IMR-90 (cell line): ENCODE results near the gene LRFN4. TPM values are rescaled to one million over a fixed set of nuclear protein-coding genes. Genes with fewer than 3 reads are reported as not detected.

ENCODE experiments used
- ATAC-seq: fragments of 200-7000 bp; cut with Tn5 transposase; 2 replicates; pipeline ENCODE4 v1.9.1; 2020; ENCODE audit warnings: low read depth, mild to moderate bottlenecking, moderate library complexity
- BruUV-seq: library from RNA; stranded (reverse); fragments of 400-500 nt; replicated peaks from 2 replicates; lab custom pipeline; 2021; lab: Mats Ljungman, UMichigan
- CTCF ChIA-PET: fragments of 300-600 bp; formaldehyde crosslinking; extraction: SDS; loops from one replicate; lab custom pipeline; 2021; ENCODE audit warnings: antibody characterized with exemption; lab: Yijun Ruan, JAX
- POLR2A ChIA-PET: fragments of 300-600 bp; sonication (Branson Sonifier 250); formaldehyde crosslinking; loops from one replicate; lab custom pipeline; 2022; ENCODE audit warnings: antibody characterized with exemption; ENCODE audit not compliant: unreplicated experiment; lab: Charles Lee
- DNase-seq: peaks from one replicate; pipeline ENCODE4 v3.0.0; 2013
- H2AFZ ChIP-seq: replicated peaks from 2 replicates; pipeline ENCODE3; 2013; ENCODE audit warnings: low read length, mild to moderate bottlenecking; ENCODE audit not compliant: poor library complexity
- H2AK5ac ChIP-seq: 2 replicates; pipeline ENCODE4 v1.6.1; 2013; ENCODE audit warnings: low read depth, low read length, inconsistent platforms
- H2AK9ac ChIP-seq: replicated peaks from 2 replicates; pipeline ENCODE3; 2013; ENCODE audit warnings: mild to moderate bottlenecking, low read depth, low read length, moderate library complexity; ENCODE audit not compliant: poor library complexity
- H2BK120ac ChIP-seq: 2 replicates; pipeline ENCODE4 v1.6.1; 2013; ENCODE audit warnings: low read depth, low read length, inconsistent platforms
- H2BK15ac ChIP-seq: 3 replicates; pipeline ENCODE4 v1.6.1; 2013; ENCODE audit warnings: low read depth, low read length, inconsistent platforms
- H2BK20ac ChIP-seq: 2 replicates; pipeline ENCODE4 v1.6.1; 2013; ENCODE audit warnings: low read depth, mild to moderate bottlenecking, inconsistent platforms, low read length, moderate library complexity
- H2BK5ac ChIP-seq: 2 replicates; pipeline ENCODE4 v1.6.1; 2013; ENCODE audit warnings: mild to moderate bottlenecking, low read depth, low read length, inconsistent platforms; ENCODE audit not compliant: poor library complexity, severe bottlenecking
- H3K14ac ChIP-seq: replicated peaks from 2 replicates; pipeline ENCODE4 v1.6.1; 2013; ENCODE audit warnings: low read depth, low read length, inconsistent platforms
- H3K18ac ChIP-seq: 2 replicates; pipeline ENCODE4 v1.6.1; 2013; ENCODE audit warnings: low read depth, low read length, control low read depth
- H3K23ac ChIP-seq: 2 replicates; pipeline ENCODE4 v1.6.1; 2013; ENCODE audit warnings: low read depth, low read length, inconsistent platforms
- H3K27ac ChIP-seq: 2 replicates; pipeline ENCODE4 v1.5.1; 2013; ENCODE audit warnings: mild to moderate bottlenecking, control low read depth, low read length; ENCODE audit not compliant: insufficient read depth
- H3K27me3 ChIP-seq: 2 replicates; pipeline ENCODE4 v1.6.1; 2013; ENCODE audit warnings: low read length; ENCODE audit not compliant: control insufficient read depth, insufficient read depth
- H3K36me3 ChIP-seq: 2 replicates; pipeline ENCODE4 v1.6.1; 2013; ENCODE audit warnings: low read length, mixed read lengths; ENCODE audit not compliant: control insufficient read depth, insufficient read depth
- H3K4ac ChIP-seq: 2 replicates; pipeline ENCODE4 v1.6.1; 2013; ENCODE audit warnings: low read depth, low read length, inconsistent platforms
- H3K4me1 ChIP-seq: 2 replicates; pipeline ENCODE4 v1.6.1; 2013; ENCODE audit warnings: low read length, mixed read lengths; ENCODE audit not compliant: control insufficient read depth, insufficient read depth
- H3K4me2 ChIP-seq: 2 replicates; pipeline ENCODE4 v1.6.1; 2013; ENCODE audit warnings: low read depth, mild to moderate bottlenecking, control low read depth, low read length, moderate library complexity
- H3K4me3 ChIP-seq: 2 replicates; pipeline ENCODE4 v1.5.1; 2013; ENCODE audit warnings: low read depth, mild to moderate bottlenecking, control low read depth, low read length, moderate library complexity; ENCODE audit not compliant: insufficient read depth
- H3K56ac ChIP-seq: 2 replicates; pipeline ENCODE4 v1.6.1; 2013; ENCODE audit warnings: low read length, inconsistent platforms; ENCODE audit not compliant: insufficient read depth; ENCODE audit errors: extremely low read depth
- H3K79me1 ChIP-seq, 2 experiments: 2 replicates each; pipeline ENCODE4 v1.6.1; 2013; ENCODE audit warnings: low read length in 2 of 2, inconsistent platforms in 1 of 2, low read depth in 1 of 2
- H3K9ac ChIP-seq: 2 replicates; pipeline ENCODE4 v1.6.1; 2013; ENCODE audit warnings: low read depth, low read length, control low read depth
- H3K9me1 ChIP-seq: 2 replicates; pipeline ENCODE4 v1.6.1; 2013; ENCODE audit warnings: low read length, inconsistent platforms; ENCODE audit not compliant: insufficient read depth
- H3K9me3 ChIP-seq: 2 replicates; pipeline ENCODE4 v1.6.1; 2013; ENCODE audit warnings: low read length; ENCODE audit not compliant: control insufficient read depth, insufficient read depth
- H4K20me1 ChIP-seq: 2 replicates; pipeline ENCODE4 v1.6.1; 2013; ENCODE audit warnings: low read length, inconsistent platforms; ENCODE audit not compliant: insufficient read depth
- H4K5ac ChIP-seq: 2 replicates; pipeline ENCODE4 v1.6.1; 2013; ENCODE audit warnings: mild to moderate bottlenecking, low read depth, low read length, control low read depth
- H4K8ac ChIP-seq, 2 experiments: 2 replicates each; pipeline ENCODE4 v1.6.1; 2013; ENCODE audit warnings: low read depth in 2 of 2, low read length in 2 of 2, control low read depth in 1 of 2, inconsistent platforms in 1 of 2
- H4K91ac ChIP-seq: 2 replicates; pipeline ENCODE4 v1.6.1; 2013; ENCODE audit warnings: low read depth, low read length, inconsistent platforms; ENCODE audit not compliant: insufficient read depth
- ELK1 ChIP-seq: fragments of 150-350 bp; IDR thresholded peaks from 2 replicates; pipeline ENCODE4 v1.6.1; 2016; ENCODE audit warnings: low read depth, mild to moderate bottlenecking, low read length, moderate library complexity, borderline replicate concordance
- POLR2A ChIP-seq: IDR thresholded peaks from 2 replicates; pipeline ENCODE4 v1.6.1; 2012; ENCODE audit warnings: mild to moderate bottlenecking, low read depth, low read length
- WGBS, 2 experiments: methylation state at CpG; one replicate each; pipeline versions ENCODE4 v1.1.5 to v1.1.7; 2013; ENCODE audit warnings: missing lambda C conversion rate in 2 of 2; ENCODE audit not compliant: insufficient read length in 1 of 2; ENCODE audit errors: extremely low coverage in 2 of 2; 5-methylcytosine and 5-hydroxymethylcytosine counted together
- dilution Hi-C: fragments of 300-500 bp; cut with HindIII; formaldehyde crosslinking; loops from one replicate; pipeline ENCODE4 v1.14.3; 2018; ENCODE audit warnings: low sequenced_read_pairs; ENCODE audit not compliant: unreplicated experiment
- in situ Hi-C: fragments of 300-500 bp; cut with MboI; formaldehyde crosslinking; loops from 3 replicates; pipeline ENCODE4 v1.14.3; 2019; ENCODE audit warnings: low sequenced_read_pairs, inconsistent platforms, mixed read lengths
- intact Hi-C: fragments of 100-400 bp; cut with micrococcal nuclease; formaldehyde crosslinking; loops from 2 replicates; pipeline ENCODE4 v1.10.0; 2022
- polyA plus RNA-seq, 3 experiments: library from polyadenylated mRNA; depleted of rRNA; stranded (reverse); fragments of >200 nt; gene quantifications; 2 replicates each; pipeline ENCODE4 v1.2.3, GENCODE V29; 2012; ENCODE audit warnings: low replicate concordance in 1 of 3
- total RNA-seq: library from RNA; depleted of rRNA; stranded (reverse); fragments of >200 nt; gene quantifications from 2 replicates; pipeline ENCODE4 v1.2.3, GENCODE V29; 2012

LRFN4 gene
- total and polyA plus RNA-seq, 2 of the 4 experiments (the other 2 are of a cell fraction): 6.1 to 18.9 TPM

GRCh38 chr11:66847461-66848232 lies 9.2 kb upstream of the LRFN4 start:
- H3K79me1 ChIP-seq: peaks cover 7 to 31% of the 10 kb centered on the region in 2 experiments
- ChIA-PET CTCF (no interaction called here), POLR2A (no interaction called here)
- WGBS, 2 experiments: 96% methylated on average over 4 of the region's 14 CpGs; no CpG with 5 or more reads in 1 of the 2 experiments
- no peaks in the 10 kb centered on the region for H3K9me3 ChIP-seq
- H4K8ac ChIP-seq: no peak overlapping the region
- no peak overlapping the region for H3K9ac ChIP-seq
- H3K4me2 ChIP-seq: no peak overlapping the region
- H4K91ac ChIP-seq: no peak overlapping the region
- peaks cover 54% of the 10 kb centered on the region for H3K36me3 ChIP-seq
- peak overlapping the region; percentile 36 for H2AK9ac ChIP-seq
- no peak overlapping the region for H3K27ac ChIP-seq
- peaks cover 10% of the 10 kb centered on the region; the same call in 1 of the 2 replicates for H4K20me1 ChIP-seq
- H2BK5ac ChIP-seq: no peak overlapping the region
- BruUV-seq: no TSS peak
- no peak overlapping the region for H3K56ac ChIP-seq
- H2AK5ac ChIP-seq: no peak overlapping the region
- no peak overlapping the region for H3K4me3 ChIP-seq
- dilution Hi-C loops (no loop called here), intact Hi-C loops (no loop called here), in situ Hi-C loops (no loop called here)
- H2AFZ ChIP-seq: no peak overlapping the region
- H3K4me1 ChIP-seq: peaks cover 2% of the 10 kb centered on the region
- no peaks in the 10 kb centered on the region; the same call in 1 of the 2 replicates for H3K9me1 ChIP-seq
- ATAC-seq (no peak), DNase-seq (no peak)
- H2BK15ac ChIP-seq: no peak overlapping the region
- H2BK120ac ChIP-seq: no peak overlapping the region
- no peak overlapping the region for H3K18ac ChIP-seq
- H2BK20ac ChIP-seq: no peak overlapping the region
- TF ChIP-seq ELK1 (no peak), POLR2A (no peak)
- no peaks in the 10 kb centered on the region for H3K27me3 ChIP-seq
- no peak overlapping the region for H3K4ac ChIP-seq
- H3K14ac ChIP-seq: no peak overlapping the region
- H3K23ac ChIP-seq: no peak overlapping the region
- no peak overlapping the region for H4K5ac ChIP-seq
